HUDEP-2 (cell line): ENCODE results near the gene IPO8.

Experiments
- DNase-seq, 76 experiments: peaks; one replicate each; lab custom pipeline; 2025; ENCODE audit not compliant: unreplicated experiment in 76 of 76; lab: John Stamatoyannopoulos, UW

Gene IPO8

DNA sequence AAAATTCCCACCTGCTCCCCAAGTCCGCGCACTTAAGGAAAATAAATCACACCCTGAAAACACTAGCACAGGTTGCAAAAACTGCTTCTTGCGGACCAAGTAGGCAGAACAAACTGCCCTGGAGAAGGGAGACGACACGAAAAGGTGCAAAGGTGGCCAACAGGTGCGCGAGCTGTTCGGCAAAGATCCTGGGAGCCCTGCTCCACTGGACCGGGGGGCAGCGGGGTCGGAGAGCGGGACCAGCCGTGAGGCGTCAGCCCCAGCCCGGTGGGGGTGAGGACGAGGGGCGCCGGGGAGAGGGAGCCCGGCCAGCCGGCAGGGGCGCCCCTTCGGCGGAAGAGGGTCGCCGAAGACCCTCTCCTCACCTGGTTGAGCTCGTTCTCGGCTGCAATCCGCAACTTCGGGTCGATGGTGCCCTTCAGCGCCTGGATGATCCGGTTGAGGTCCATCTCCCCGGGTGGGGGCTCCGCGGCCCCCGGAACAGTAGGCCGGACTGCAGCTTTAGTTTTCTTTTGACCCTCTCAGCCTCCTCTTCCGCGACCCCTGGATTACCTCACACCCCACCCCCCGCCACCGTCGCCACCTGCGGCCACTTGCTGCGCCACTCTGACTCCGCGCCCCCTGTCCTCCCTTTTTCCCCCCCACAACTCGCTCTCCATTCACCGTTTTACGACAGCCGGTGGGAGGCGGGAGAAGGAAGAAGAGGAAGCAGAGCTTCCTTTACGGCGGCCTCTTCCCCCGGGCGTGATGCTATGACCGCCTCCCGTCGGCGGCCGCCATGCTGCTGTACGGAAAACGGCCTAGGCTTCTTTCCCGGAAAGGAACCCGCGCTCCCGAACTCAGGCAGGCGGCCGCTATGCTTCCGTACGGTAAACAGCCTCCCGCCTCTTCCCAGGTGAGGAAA is at the start of gene IPO8:
Gene IPO8, minus strand, starts transcription at position 671 of the 904 bp plus-strand sequence. Its CDS starts 222 bp downstream, at position 449.
- DNase-seq: peak in 74 of 76 experiments; percentile 23 to 91 (median 82)

DNA sequence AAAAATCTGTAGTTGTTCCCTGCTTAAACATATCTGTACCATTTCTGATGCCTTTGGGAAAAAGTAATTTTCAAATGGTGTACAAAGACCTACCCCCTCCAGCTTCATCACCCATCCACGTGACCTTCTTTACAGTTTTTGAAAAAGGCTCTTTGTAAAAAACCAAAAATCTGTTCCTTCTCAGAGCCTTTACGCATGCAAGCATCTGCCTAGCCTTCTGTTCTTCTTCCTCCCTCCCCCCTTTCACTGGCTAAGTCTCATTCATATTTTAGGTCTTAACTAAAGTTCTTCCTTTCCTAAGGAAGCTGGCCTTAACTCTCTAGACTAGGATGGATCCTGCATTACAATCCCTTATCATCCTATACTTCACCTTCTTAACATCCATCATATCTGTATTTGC is 48.7 kb upstream of the IPO8 start:
- no peak for DNase-seq

DNA sequence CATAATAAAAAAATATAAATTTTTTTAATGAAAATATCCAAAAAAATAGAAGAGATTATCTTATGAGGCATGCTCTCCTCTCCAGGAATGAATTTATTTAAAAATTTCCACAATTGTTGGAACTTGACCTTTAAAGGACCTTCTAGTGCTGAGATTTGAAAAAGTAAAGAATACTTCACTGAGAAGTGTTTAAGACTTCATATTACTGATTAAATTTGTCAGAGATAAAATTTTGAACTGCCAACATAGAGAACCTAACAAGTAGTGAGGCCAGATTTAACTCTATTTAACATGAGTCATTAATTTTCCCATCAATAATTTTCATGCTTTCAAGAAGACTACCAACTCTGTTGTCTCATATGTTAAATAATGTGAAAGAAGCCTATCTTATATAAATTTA is 44.6 kb upstream of the IPO8 start:
- DNase-seq: no peak

DNA sequence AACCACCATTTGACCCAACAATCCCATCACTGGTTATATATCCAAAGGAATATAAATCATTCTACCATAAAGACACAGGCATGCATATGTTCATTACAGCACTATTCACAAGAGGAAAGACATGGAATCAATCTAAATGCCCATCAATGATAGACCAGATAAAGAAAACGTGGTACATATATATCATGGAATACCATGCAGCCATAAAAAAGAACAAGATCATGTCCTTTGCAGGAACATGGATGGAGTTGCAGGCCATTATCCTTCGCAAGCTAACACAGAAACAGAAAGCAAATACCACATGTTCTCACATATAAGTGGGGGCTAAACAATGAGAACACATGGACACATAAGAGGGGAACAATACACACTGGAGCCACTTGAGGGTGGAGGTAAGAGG is 43.4 kb upstream of the IPO8 start:
- no peak for DNase-seq

DNA sequence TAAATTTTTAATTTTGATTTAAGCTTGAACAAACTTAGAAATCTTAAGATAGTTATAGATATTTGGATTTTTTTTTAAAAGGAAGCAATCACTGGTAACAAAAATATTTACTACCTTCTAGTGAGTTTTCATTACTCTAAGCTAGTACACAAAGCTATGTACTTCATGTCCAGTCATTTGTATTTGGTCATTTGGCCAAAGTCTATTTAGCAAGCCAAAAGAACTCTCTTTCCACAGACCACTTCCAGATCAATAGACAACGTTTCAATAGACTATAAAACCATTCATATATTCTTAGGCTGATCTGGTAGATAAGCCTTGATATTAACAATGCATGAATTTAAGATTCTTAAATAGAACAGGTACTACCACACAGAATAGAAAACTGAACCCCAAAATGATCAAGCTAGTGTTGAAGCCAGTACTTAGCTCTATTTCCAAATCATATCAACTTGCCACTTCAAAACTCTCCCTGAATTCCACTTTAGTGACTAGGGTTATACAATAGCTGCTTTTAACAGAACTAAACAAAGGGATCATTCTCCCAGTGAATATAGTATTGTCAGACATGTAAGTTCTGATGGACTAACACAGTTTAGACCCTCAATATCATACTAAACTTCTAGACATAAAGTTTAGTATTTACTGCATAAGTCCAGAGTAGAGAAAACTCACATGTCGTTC is 37.4 kb upstream of the IPO8 start:
- DNase-seq: no peak

DNA sequence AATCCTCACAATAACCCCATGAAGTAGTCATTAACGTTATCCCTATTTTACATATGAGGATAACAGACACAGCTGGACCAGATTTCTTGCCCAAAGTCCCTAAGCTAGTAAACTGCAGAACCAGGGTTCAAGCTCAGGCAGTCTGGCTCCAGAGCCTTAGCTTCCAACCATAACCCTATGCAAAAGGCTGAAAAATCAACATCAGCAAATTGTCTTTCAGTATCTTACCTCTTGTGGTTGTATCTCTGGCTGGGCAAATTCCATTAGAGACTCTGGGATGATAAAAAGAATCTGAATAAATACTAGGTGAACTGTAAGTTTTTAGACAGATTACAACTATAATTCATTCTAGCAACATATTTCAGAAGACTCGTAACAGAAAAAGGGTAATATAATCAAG is 34.3 kb upstream of the IPO8 start:
- no peak for DNase-seq

DNA sequence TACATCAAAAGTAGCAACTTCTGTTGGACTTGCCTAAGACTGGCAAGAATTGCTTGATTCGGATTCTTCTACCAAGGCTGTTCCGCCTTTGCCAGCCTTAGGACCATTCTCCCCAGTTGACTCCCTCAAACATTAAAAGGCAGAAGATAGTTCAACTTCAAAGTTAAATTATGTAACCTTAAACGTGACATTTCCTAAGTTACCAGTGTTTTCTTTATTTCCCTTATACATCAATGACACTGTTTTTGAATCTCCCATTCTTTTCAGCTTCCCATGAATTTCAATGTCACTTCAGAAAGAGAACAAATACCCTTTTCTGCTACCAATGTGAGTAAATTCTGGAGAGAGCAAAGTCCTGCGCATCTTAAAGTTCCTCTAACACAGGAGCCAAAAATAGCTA is 33.9 kb upstream of the IPO8 start:
- DNase-seq: no peak

DNA sequence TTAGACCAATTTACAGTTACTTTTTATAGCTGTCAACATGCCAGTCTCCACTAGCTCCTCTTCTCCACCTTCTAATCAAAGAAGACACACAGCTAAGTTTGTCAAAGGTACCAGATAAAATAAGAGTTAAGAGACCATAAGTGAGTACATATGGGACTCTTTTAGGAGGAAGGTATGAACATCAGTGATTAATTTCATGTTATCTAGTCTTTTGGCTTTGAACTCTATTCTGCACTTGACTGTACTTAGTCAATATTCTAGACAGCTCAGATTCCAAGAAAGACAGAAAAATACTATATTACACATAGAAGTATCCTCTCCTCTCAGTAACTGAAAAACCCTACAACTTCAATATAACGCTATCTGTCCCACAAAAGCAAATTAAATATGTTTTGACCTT is 31.0 kb upstream of the IPO8 start:
- no peak for DNase-seq

DNA sequence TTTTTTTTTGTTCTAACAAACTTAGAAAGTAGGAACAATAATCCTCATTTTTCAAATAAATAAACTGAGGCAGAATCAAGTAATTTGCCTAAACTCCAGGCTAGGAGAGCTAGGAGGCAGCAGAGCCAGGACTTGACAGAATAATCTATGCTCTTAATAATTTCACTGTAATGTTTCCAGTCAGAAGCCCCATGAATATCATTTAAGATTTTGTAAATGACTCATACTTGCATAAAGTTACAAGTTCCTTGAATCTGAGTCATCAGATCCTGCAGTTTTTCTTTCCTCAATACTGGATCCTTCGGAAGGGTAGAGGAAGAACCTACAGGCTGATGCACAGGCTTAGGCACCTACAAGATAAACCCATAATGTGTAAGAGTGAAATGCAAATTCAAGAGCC is 30.1 kb upstream of the IPO8 start:
- DNase-seq: no peak

DNA sequence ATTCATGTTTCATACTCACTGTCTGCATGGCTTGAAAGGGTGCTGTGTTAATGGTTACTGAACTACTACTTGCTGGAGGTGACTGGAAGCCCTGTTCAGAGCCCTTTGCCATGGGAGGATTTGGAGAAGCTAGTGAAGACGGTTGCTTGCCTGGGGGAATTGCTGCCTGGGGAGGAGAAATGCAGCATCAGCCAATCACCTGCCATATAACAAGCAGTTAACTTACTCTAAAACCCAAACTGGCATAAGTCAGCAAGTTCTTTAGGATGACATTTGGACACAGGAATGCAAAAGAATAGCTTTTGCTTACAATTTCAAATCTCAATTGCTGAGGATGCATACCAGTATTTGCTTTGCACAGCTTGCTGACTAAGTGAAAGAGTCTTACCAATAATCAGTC is 23.4 kb upstream of the IPO8 start:
- DNase-seq: no peak

DNA sequence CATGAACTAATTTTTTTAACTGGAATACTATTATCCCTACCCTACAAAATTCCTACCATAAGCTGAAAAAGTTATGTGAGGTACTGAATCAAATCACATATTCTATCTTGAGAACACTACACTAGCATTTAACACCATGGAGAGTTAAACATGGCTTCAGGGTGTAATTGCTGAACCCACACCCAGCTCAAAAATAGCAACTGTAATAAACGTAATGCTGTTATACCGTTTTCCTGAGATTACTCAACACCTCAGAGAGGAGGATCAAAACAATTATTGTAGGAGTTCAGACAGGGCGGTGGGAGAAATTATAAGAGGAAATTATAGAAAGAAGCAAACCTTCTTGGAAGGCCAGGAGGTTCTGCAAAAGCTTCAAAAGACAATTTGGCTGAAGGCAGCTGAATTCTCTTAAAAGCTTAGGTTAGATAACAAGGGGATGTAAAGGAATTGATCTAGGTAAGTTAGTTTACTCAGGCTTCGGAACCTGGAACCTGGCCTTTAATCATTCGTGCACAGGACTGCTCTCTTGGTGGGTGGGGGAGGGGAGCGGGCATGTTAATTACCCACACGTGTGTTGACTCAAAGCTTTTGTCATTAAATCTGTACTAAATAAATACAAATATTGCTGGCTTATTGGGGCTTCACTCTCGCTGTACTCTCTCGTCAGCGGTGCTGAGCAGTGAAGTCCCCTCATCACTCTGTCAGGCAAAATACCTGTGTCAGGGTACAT is 12.1 kb upstream of the IPO8 start:
- no peak for DNase-seq

DNA sequence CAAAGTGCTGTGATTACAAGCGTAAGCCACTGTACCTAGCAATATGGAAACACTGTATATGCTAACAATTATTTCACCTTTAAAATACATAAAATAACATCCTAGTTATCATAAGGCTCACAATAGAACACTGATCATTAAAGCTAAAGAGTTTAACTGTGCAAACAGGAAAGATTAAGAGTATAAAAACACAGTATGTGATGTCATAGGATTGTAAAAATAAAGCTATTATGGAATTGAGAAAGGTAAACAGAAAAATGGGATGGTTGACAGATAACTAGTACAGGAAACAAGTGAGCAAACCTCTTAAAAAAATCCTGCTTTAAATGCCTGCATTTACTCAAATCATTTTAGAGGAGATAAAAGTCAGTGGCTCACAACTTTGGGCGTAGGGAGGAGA is 10.8 kb upstream of the IPO8 start:
- no peak for DNase-seq

DNA sequence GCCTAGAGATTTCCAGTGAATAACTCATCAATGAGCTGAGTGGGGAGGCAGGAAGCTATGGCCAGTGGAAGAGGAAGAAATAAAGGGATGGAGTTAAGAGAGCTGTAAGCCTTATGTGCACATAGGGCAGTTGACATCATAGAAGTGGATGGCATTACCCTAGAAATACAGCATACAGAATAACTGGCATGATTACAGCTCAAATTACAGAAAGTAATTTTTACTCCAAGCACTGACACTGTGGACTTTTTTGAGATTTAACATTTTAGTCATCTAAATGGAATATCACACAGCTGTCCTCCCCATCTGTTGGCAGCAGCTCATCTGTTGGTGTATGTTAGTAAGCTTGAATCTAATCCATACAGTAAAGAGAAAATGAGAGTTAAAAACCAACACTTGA is 5.4 kb upstream of the IPO8 start:
- no peak for DNase-seq

DNA sequence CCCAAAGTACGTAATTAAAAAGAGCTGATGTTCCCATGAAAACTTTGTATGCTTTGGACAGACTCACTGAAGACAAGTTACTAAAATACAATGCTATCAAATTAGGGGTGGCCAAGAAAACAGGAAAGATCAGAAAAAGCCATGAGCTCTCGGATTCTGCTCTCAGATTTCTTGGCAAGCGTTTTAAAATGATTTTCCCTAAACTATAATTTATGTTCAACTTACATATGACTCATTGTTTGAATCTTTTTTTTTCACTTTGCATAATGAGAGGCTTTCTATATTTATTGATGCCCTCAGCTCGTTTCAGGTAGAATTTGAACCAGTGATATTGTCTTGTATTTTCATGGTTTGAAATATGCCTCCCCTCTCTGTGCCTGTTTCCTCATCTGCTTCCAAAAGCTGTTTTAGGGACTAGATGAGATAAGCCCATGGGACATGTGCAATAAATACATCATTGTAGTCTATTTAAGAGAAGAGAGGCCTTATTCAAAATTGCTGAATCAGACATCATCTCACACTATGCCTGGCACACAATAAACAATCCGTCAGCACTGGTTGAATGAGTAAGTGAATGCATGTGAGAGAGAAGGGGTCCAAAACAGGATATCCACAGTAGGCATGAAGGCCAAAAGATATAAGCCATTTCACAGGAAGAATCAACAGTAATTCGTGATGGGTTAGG is 4.7 kb upstream of the IPO8 start:
- DNase-seq: no peak

DNA sequence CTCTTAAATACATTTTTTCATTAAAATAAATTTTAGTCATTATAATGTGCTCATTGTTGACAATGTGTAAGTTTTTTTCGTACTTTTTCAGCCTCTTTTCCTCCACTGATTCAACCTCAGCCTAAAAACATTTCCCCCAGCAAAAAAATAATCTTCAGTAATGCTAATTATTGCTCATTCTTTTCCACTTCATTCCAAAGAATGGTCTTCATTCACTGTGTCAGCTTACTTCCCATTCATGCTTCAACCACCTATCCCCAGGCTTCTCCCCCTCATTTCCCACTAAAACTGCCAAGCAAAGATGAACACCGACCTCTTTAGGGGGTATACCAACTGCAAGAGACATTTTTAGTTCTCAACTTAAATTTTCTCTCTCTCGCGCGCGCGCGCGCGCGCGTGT is 2.7 kb upstream of the IPO8 start:
- DNase-seq: no peak

DNA sequence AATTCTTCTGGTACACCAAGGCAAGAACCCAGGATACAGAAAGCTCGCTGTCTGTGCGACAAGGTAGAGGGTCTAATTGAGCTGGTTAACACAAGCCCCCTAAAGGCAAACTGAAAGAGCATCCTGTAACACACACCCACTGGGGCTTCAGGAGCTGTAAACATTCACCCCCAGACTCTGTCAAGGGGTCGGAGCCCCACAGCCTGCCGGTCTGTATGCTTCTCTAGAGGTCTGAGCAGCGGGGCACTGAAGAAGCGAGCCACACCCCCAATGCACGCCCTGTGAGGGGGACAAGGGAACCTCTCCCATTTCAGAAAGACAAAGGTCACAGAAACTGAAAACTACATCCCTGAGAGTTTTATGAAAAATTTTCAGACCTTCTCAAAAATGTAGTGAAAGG is 1.3 kb upstream of the IPO8 start:
- no peak for DNase-seq

DNA sequence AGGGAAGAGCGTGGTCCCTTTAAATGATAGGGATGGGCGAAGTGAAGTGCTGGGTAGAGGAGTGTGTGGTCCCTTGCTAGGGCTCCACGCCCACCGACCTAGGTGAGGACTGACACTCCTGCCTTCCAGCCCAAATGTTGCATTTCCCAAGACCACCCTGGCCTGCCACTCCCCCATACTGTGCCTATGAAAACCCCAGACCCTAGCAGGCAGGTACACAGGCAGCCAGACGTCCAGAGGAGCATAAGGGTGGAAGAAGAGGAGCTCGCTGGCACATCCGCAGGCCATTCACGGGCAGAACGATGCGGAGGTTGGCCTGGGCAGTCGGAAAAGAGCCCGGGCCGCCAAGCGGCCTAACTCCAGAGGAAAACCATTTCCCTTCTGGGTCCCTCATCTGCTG is 817 bp upstream of the IPO8 start:
- no peak for DNase-seq

DNA sequence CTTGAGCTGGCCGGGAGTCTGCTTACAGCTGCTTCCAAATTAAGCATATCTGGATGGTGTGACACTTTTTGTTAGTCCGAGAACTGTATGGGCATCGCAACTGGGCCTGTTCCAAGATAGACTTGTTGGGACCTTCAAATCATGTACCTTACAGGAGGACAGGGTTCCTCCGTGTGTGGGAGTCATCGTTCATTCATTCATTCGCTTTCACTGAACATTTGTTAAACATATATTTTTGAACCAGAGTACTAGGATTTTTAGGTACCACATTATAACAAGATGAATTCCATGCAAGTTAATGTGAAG is 387 bp upstream of the IPO8 start:
- DNase-seq: peak in 4 of 76 experiments; percentile 30 to 68 (median 63)

DNA sequence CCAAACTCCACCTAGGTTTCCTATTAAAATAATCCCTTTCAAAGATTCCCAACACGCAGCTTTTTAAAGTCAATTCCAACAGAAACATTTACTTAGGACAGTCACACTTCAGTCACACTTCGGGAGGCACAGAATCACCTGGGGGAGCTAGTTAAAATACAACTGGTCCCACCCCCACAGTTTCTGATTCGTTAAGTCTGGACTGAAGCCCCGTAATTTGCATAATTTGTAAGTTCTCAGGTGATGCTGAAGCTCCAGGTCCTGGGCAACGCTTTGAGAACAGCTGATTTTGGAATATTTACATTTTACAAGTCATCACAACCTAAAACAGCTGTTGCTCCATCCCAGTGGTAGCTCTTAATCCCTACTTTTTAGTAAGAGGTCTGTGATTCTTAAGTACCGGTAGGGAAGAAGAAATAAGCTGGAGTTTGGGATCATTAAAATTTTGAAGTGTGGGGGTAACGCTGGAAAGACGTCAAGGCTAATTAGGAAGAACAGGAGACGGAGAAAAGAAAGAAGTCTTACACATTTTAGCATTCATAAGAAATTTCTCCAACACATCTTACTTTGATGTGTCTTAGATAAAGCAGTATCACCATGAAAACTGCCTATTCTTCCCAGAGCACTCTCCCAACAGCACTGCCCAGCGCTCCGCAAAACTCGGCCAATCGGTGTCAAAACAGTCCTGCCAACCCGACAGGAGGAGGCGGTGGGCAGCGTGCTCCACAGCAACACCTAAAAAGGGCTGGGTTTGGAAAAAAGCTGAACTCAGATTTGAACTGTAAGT is 1.1 kb downstream of the IPO8 start:
- peak in 20 of 76 experiments; percentile 1 to 40 (median 6) for DNase-seq

DNA sequence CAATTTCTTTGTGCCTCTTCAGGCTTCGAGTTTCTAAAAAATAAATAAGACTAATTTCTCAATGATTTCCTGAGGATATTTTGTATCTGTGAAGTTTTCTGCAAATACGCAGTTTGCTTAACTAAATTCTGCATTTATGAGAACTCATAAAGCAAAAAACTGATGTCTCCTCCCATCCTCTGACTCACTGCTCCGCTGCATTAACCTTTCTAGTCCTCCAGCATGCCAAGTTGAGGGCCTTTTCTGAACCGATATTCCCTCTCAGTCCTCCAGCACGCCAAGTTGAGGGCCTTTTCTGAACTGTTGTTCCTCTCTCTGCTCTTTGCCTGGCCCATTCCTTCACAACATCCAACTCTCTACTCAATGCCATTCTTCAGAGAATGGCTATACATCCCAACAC is 3.2 kb downstream of the IPO8 start:
- no peak for DNase-seq
